Activated B cell treated with CpG ODN at 0.5 μM for 24 hours (primary cell): ENCODE results near the gene CDH9. TPM values are rescaled to one million over a fixed set of nuclear protein-coding genes. Genes with fewer than 3 reads are reported as not detected.

Source experiments
- ATAC-seq: fragments of 200-7000 bp; cut with Tn5 transposase; one replicate; pipeline ENCODE4 v1.10.0; 2021; ENCODE audit warnings: low read depth, mild to moderate bottlenecking, moderate library complexity
- CTCF ChIA-PET: fragments of 350-600 bp; sonication (Branson Sonifier 250); formaldehyde crosslinking; loops from one replicate; lab custom pipeline; 2021; ENCODE audit warnings: antibody characterized with exemption; lab: Charles Lee
- POLR2A ChIA-PET: fragments of 350-600 bp; sonication (Branson Sonifier 250); formaldehyde crosslinking; loops from one replicate; lab custom pipeline; 2021; ENCODE audit warnings: antibody characterized with exemption; lab: Charles Lee
- DNase-seq: peaks from one replicate; pipeline ENCODE4 v3.0.0; 2022
- H3K27ac Mint-ChIP-seq: one replicate; pipeline ENCODE4 v1.8.0; 2020; ENCODE audit warnings: mixed read lengths
- H3K27me3 Mint-ChIP-seq: one replicate; pipeline ENCODE4 v1.8.0; 2021; ENCODE audit warnings: mixed read lengths
- H3K36me3 Mint-ChIP-seq: one replicate; pipeline ENCODE4 v1.8.0; 2021; ENCODE audit warnings: low read depth, mixed read lengths
- H3K4me1 Mint-ChIP-seq: one replicate; pipeline ENCODE4 v1.8.0; 2021; ENCODE audit warnings: mixed read lengths
- H3K4me3 Mint-ChIP-seq: one replicate; pipeline ENCODE4 v1.8.0; 2020; ENCODE audit warnings: mild to moderate bottlenecking, mixed read lengths
- H3K9me3 Mint-ChIP-seq: one replicate; pipeline ENCODE4 v1.8.0; 2020; ENCODE audit warnings: mixed read lengths
- CTCF ChIP-seq: fragments of 200-600 bp; IDR thresholded peaks from one replicate; pipeline ENCODE4 v1.8.0; 2022; ENCODE audit warnings: antibody characterized with exemption, mild to moderate bottlenecking
- intact Hi-C: fragments of 100-400 bp; cut with micrococcal nuclease; formaldehyde crosslinking; loops from one replicate; pipeline ENCODE4 v1.15.1; 2024
- total RNA-seq: library from RNA; stranded (reverse); gene quantifications from 2 replicates; pipeline ENCODE4 v1.2.3, GENCODE V29; 2022

Gene CDH9
- total RNA-seq, 1 donor from 2014 or later = not detected

- intact Hi-C loops = no loop called here
- Mint-ChIP-seq H3K9me3 (peaks cover 9% of the 10 kb centered on the region), H3K27ac (no peak overlapping the region), H3K4me1 (no peaks in the 10 kb centered on the region), H3K4me3 (no peak overlapping the region), H3K36me3 (no peaks in the 10 kb centered on the region), H3K27me3 (no peaks in the 10 kb centered on the region)
- DNase-seq (no peak), ATAC-seq (no peak)
- CTCF ChIA-PET = no interaction called here
- TF ChIP-seq CTCF = no peak
- POLR2A ChIA-PET = no interaction called here
Measured at GRCh38 chr5:27026063-27026462, 12.3 kb downstream of the CDH9 start.

GRCh38 chr5:27021471-27021870, 16.9 kb downstream of the CDH9 start:
- ATAC-seq = no peak
- Mint-ChIP-seq H3K4me3 (no peak overlapping the region), H3K9me3 (peaks cover 9% of the 10 kb centered on the region), H3K27ac (no peak overlapping the region), H3K4me1 (no peaks in the 10 kb centered on the region), H3K27me3 (no peaks in the 10 kb centered on the region), H3K36me3 (no peaks in the 10 kb centered on the region)
- ChIA-PET POLR2A (no interaction called here), CTCF (no interaction called here)
- TF ChIP-seq CTCF = no peak
- intact Hi-C loops = no loop called here
- no peak for DNase-seq

GRCh38 chr5:27020973-27021372, 17.4 kb downstream of the CDH9 start:
- no peaks in the 10 kb centered on the region for H3K27me3 Mint-ChIP-seq
- no peaks in the 10 kb centered on the region for H3K4me1 Mint-ChIP-seq
- TF ChIP-seq CTCF = no peak
- ChIA-PET POLR2A (no interaction called here), CTCF (no interaction called here)
- H3K9me3 Mint-ChIP-seq = peaks cover 7% of the 10 kb centered on the region
- no peak overlapping the region for H3K27ac Mint-ChIP-seq
- intact Hi-C loops = no loop called here
- no peak for ATAC-seq
- no peak overlapping the region for H3K4me3 Mint-ChIP-seq
- no peaks in the 10 kb centered on the region for H3K36me3 Mint-ChIP-seq
- no peak for DNase-seq

GRCh38 chr5:27015758-27016157, 22.6 kb downstream of the CDH9 start:
- POLR2A ChIA-PET = no interaction called here
- ATAC-seq (no peak), DNase-seq (no peak)
- no peaks in the 10 kb centered on the region for H3K4me1 Mint-ChIP-seq
- no peak for TF ChIP-seq CTCF
- H3K9me3 Mint-ChIP-seq = no peaks in the 10 kb centered on the region
- intact Hi-C loops = no loop called here
- CTCF ChIA-PET = no interaction called here
- no peaks in the 10 kb centered on the region for H3K36me3 Mint-ChIP-seq
- H3K27me3 Mint-ChIP-seq = no peaks in the 10 kb centered on the region
- no peak overlapping the region for H3K27ac Mint-ChIP-seq
- no peak overlapping the region for H3K4me3 Mint-ChIP-seq

- CTCF ChIA-PET = no interaction called here
- POLR2A ChIA-PET = no interaction called here
- Mint-ChIP-seq H3K9me3 (peaks cover 3% of the 10 kb centered on the region), H3K27ac (no peak overlapping the region), H3K4me3 (no peak overlapping the region), H3K4me1 (no peaks in the 10 kb centered on the region), H3K36me3 (no peaks in the 10 kb centered on the region), H3K27me3 (no peaks in the 10 kb centered on the region)
- no peak for ATAC-seq
- no peak for DNase-seq
- intact Hi-C loops = no loop called here
- TF ChIP-seq CTCF = no peak
Measured at GRCh38 chr5:27011274-27011673, 27.1 kb downstream of the CDH9 start.
